ENCODE measurements around the gene GSDMA. TPM values are rescaled to one million over a fixed set of nuclear protein-coding genes. Genes with fewer than 3 reads are reported as not detected.
A peak's percentile ranks its signal among the peaks of the same experiment; 100 is the strongest.
"Not testable (repeated sequence)": the region's sequence is repeated elsewhere in the genome, so short reads cannot be mapped to it uniquely, and the experiment has no call there.

Gene GSDMA
- total and polyA plus RNA-seq, 8 donors: 0.09 to 0.73 TPM; not detected in 6

- no peak for TF ChIP-seq CTCF (IDR thresholded peaks at IDR 0.05)
- no peaks in the 10 kb centered on the region for H3K9me3 ChIP-seq
- WGBS, 2 donors: 84 to 95% methylated on average over 6 of the region's 6 CpGs
- H3K4me1 ChIP-seq: no peaks in the 10 kb centered on the region
- H3K36me3 ChIP-seq: no peaks in the 10 kb centered on the region
- H3K4me3 ChIP-seq: no peak overlapping the region
- DNase-seq (no peak), FAIRE-seq (no peak), ATAC-seq (no peak)
- intact Hi-C loops (cut with DNase I): no loop called here
- no peaks in the 10 kb centered on the region for H3K27me3 ChIP-seq
- no peak overlapping the region for H3K27ac ChIP-seq
Measured at GRCh38 chr17:40005520-40005919, 42.7 kb downstream of the GSDMA start.

GRCh38 chr17:40010946-40011500, 48.2 kb downstream of the GSDMA start:
- not testable (repeated sequence) for H3K27ac ChIP-seq, ATAC-seq, H3K36me3 ChIP-seq, H3K9me3 ChIP-seq, DNase-seq, H3K27me3 ChIP-seq, H3K4me3 ChIP-seq, FAIRE-seq
- WGBS, 2 donors: 93 to 95% methylated on average over 35 to 38 of the region's 38 CpGs
- intact Hi-C loops (cut with DNase I): loop anchor here in 1 of 3 donors (5.0 kb wide), 1 partner anchor 156 kb away; no protein-coding TSS in a partner anchor
- H3K4me1 ChIP-seq: peaks cover 0 to 11% (median 11%) of the 10 kb centered on the region in 3 donors

GRCh38 chr17:40012017-40012647, 49.3 kb downstream of the GSDMA start:
- intact Hi-C loops (cut with DNase I): loop anchor here in 1 of 3 donors (5.0 kb wide), 1 partner anchor 155 kb away; no protein-coding TSS in a partner anchor
- H3K4me1 ChIP-seq: peaks cover 0 to 11% (median 11%) of the 10 kb centered on the region in 3 donors
- not testable (repeated sequence) for FAIRE-seq, H3K27ac ChIP-seq, H3K9me3 ChIP-seq, H3K4me3 ChIP-seq, ATAC-seq, H3K36me3 ChIP-seq, DNase-seq, H3K27me3 ChIP-seq
- 70 to 77% methylated on average over 20 to 21 of the region's 22 CpGs for WGBS, 2 donors

GRCh38 chr17:40014375-40014980, 51.7 kb downstream of the GSDMA start:
- WGBS, 2 donors: 25 to 26% methylated on average over 18 of the region's 18 CpGs
- TF ChIP-seq CTCF (IDR thresholded peaks at IDR 0.05): no peak
- Histone ChIP-seq H3K27me3 (no peaks in the 10 kb centered on the region), H3K27ac (peak overlapping the region in 1 of 4 donors; percentile 11), H3K4me1 (peaks cover 0 to 11% (median 11%) of the 10 kb centered on the region in 3 donors), H3K36me3 (no peaks in the 10 kb centered on the region), H3K9me3 (no peaks in the 10 kb centered on the region), H3K4me3 (peak overlapping the region in 1 of 4 donors; percentile 0)
- FAIRE-seq (no peak), ATAC-seq (peak; percentile 43 to 68 (median 64)), DNase-seq (peak in 1 of 6 donors; percentile 51)
- intact Hi-C loops (cut with DNase I): loop anchor here in 1 of 3 donors (5.0 kb wide), 1 partner anchor 153 kb away; no protein-coding TSS in a partner anchor

GRCh38 chr17:40015005-40015997, 52.5 kb downstream of the GSDMA start, which contains the start of gene CSF3:
TSS of gene CSF3 (plus strand) at chr17:40015440. CDS start at chr17:40015475, 35 bp downstream.
- H3K27ac ChIP-seq: peak within 1 kb of the TSS in 1 of 4 donors; percentile 11
- WGBS, 2 donors: 44 to 49% methylated on average over 20 of the region's 20 CpGs
- peaks cover 0 to 11% (median 11%) of the 10 kb centered on the region in 3 donors for H3K4me1 ChIP-seq
- peak; percentile 35 to 55 (median 51) for ATAC-seq
- TF ChIP-seq CTCF (IDR thresholded peaks at IDR 0.05): no peak
- H3K27me3 ChIP-seq: no peaks in the 10 kb centered on the region
- intact Hi-C loops (cut with DNase I): no loop called here
- no peaks in the 10 kb centered on the region for H3K9me3 ChIP-seq
- peak in 1 of 6 donors; percentile 73 for DNase-seq
- H3K4me3 ChIP-seq: peak within 1 kb of the TSS in 1 of 4 donors; percentile 0
- no peaks in the 10 kb centered on the region for H3K36me3 ChIP-seq
- FAIRE-seq: no peak

Measured in pancreas (tissue), 10 donors.